Measurements from ENCODE around the gene LGR4. TPM values are rescaled to one million over a fixed set of nuclear protein-coding genes. Genes with fewer than 3 reads are reported as not detected.

LGR4 gene
- total RNA-seq, 1 donor from 2014 or later, result 39.6 TPM

GRCh38 chr11:27440090-27440489, 32.5 kb downstream of the LGR4 start:
- TF ChIP-seq, protein P1, sequence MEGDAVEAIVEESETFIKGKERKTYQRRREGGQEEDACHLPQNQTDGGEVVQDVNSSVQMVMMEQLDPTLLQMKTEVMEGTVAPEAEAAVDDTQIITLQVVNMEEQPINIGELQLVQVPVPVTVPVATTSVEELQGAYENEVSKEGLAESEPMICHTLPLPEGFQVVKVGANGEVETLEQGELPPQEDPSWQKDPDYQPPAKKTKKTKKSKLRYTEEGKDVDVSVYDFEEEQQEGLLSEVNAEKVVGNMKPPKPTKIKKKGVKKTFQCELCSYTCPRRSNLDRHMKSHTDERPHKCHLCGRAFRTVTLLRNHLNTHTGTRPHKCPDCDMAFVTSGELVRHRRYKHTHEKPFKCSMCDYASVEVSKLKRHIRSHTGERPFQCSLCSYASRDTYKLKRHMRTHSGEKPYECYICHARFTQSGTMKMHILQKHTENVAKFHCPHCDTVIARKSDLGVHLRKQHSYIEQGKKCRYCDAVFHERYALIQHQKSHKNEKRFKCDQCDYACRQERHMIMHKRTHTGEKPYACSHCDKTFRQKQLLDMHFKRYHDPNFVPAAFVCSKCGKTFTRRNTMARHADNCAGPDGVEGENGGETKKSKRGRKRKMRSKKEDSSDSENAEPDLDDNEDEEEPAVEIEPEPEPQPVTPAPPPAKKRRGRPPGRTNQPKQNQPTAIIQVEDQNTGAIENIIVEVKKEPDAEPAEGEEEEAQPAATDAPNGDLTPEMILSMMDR (conservative IDR thresholded peaks at IDR 0.05), result no peak
- Mint-ChIP-seq H3K27me3 (peaks cover 9% of the 10 kb centered on the region), H3K27ac (no peak overlapping the region), H3K4me1 (ENCODE audit: unreplicated experiment) (peaks cover 12% of the 10 kb centered on the region), H3K4me3 (no peak overlapping the region), H3K9me3 (peaks cover 3% of the 10 kb centered on the region), H3K36me3 (no peaks in the 10 kb centered on the region)
- DNase-seq (ENCODE audit: extremely low spot score, unreplicated experiment), result no peak

- TF ChIP-seq, protein P1 (conservative IDR thresholded peaks at IDR 0.05), result no peak
- Mint-ChIP-seq H3K4me3 (no peak overlapping the region), H3K9me3 (peaks cover 3% of the 10 kb centered on the region), H3K36me3 (no peaks in the 10 kb centered on the region), H3K27ac (no peak overlapping the region), H3K4me1 (ENCODE audit: unreplicated experiment) (no peaks in the 10 kb centered on the region), H3K27me3 (peaks cover 9% of the 10 kb centered on the region)
- DNase-seq (ENCODE audit: extremely low spot score, unreplicated experiment), result no peak
These were observed 34.0 kb downstream of the LGR4 start for GRCh38 chr11:27438595-27438981.

DNA sequence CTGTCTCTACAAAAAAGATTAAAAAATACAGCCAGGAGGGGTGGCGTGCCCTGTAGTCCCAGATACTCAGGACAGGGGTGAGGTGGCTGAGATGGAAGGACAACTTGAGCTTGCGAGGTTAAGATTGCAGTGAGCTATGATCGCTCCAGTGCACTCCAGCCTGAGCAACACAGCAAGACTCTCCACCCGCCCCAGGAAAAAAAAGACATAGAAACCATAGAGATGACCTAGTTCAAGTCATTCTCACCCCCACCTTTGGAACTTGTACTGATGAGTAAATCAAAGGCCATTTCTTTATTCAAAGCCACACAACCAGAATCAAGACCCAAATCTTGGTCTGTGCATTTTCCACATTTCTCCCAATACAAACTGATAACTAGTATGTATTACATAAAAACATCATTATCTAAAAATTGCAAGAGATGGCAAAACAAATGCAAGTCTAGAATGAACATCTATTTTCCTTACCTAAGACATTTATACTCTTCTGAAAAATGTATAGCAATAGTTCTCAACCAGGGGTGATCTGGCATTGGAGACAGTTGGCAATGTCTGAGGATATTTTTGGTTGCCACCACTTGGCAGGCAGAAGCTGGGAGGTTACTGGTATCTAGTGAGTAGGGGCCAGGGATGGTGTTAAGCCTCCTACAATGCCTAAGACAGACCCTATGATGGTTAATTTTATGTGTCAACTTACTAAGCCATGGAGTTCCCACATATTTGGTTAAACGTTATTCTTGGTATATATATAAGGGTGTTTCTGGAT, 34.6 kb downstream of the LGR4 start:
- no peak for DNase-seq (ENCODE audit: extremely low spot score, unreplicated experiment)
- Mint-ChIP-seq H3K9me3 (peaks cover 3% of the 10 kb centered on the region), H3K27ac (no peak overlapping the region), H3K36me3 (no peaks in the 10 kb centered on the region), H3K4me1 (ENCODE audit: unreplicated experiment) (no peaks in the 10 kb centered on the region), H3K27me3 (peaks cover 9% of the 10 kb centered on the region), H3K4me3 (no peak overlapping the region)
- TF ChIP-seq, protein P1 (conservative IDR thresholded peaks at IDR 0.05), result no peak

GRCh38 chr11:27436916-27437315, 35.7 kb downstream of the LGR4 start:
- Mint-ChIP-seq H3K27ac (no peak overlapping the region), H3K9me3 (peaks cover 3% of the 10 kb centered on the region), H3K36me3 (no peaks in the 10 kb centered on the region), H3K4me1 (ENCODE audit: unreplicated experiment) (no peaks in the 10 kb centered on the region), H3K27me3 (peaks cover 7% of the 10 kb centered on the region), H3K4me3 (no peak overlapping the region)
- no peak for DNase-seq (ENCODE audit: extremely low spot score, unreplicated experiment)
- TF ChIP-seq, protein P1 (conservative IDR thresholded peaks at IDR 0.05), result no peak

DNA sequence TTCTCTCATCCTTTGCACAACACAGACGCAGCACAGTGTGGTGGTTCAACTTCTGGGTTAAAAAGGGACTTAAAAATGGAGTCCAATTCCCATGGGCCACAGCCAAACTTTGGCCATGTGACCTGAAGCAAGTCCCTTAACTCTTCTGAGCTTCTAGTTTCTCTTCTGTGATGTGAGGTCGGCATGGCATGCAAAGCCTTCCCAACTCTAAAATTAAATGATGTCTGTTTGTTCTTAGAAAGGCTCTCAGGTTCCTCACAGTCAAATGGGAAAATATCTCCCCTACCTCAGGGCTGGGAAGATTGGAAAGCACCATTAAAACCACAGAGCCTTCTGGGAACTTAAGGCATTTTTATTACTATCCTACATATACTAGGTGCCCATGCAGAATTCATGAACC, 38.8 kb downstream of the LGR4 start:
- no peaks in the 10 kb centered on the region for H3K4me1 Mint-ChIP-seq (ENCODE audit: unreplicated experiment)
- H3K27ac Mint-ChIP-seq, result no peak overlapping the region
- no peak overlapping the region for H3K4me3 Mint-ChIP-seq
- H3K9me3 Mint-ChIP-seq, result no peaks in the 10 kb centered on the region
- H3K27me3 Mint-ChIP-seq, result no peaks in the 10 kb centered on the region
- H3K36me3 Mint-ChIP-seq, result no peaks in the 10 kb centered on the region
- TF ChIP-seq, protein P1 (conservative IDR thresholded peaks at IDR 0.05), result no peak
- DNase-seq (ENCODE audit: extremely low spot score, unreplicated experiment), result no peak

All from type B pancreatic cell (in vitro differentiated cells).